ENCODE measurements around the gene CAB39.

CAB39 gene

DNA sequence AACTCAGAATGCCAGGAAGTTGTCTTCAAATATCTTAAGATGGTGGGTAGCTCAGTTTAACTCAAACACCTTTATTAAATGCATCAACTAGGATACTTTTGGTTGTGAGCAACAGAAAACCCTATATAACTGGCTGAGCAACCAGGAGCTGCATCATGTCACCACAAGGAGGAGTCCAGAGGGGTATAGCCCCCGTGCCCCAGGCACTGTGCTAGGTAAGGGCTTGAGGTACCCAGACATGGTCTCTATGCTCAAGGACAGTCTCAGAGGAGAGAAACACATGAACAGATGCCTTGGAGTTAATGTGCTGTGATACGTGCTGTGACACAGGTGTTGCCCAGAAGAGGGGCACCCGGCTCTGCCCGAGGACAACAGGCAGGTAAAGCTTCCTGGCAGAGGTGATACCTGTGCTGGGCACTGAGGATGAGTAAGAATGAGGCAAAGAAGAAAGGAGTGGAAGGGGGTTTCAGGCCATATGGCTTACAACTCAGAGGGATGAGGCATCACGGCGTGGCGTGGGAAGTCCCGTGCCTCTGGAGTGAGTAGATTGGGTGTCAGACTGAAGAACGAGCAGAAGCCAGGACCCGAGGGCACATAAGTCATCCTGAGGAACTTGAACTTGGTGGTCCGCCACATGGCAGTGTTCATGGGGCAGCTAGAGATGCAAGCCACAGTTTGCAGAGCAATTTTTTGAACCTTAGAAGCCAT lies 32.0 kb upstream of the CAB39 start:
- no peak for ATAC-seq

DNA sequence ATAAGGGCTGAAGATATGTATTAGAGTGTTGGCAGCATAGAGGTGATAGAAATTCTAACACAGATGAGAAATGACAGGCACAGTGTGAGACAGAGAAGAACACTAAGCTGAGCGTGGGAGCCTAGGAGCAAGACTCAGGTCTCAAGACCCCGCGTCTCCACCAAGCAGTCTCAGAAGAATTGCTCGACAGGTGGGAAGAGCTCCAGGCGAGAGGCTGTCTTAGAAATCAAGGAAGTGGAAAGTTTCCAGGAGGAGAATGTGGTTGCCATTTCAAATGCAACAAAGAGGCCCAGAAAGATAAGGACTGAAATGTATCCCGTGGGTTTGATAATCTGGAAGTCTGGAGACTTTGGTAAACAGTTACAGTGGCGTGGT lies 31.5 kb upstream of the CAB39 start:
- no peak for ATAC-seq
- TF ChIP-seq CSDC2 (CRISPR knock-in tag; IDR thresholded peaks at IDR 0.05) (no peak), ZNF70 (CRISPR knock-in tag; IDR thresholded peaks at IDR 0.05) (no peak), PPARA (CRISPR knock-in tag; IDR thresholded peaks at IDR 0.05; ENCODE audit: borderline replicate concordance) (no peak)
- TF ChIP-seq, protein P1, sequence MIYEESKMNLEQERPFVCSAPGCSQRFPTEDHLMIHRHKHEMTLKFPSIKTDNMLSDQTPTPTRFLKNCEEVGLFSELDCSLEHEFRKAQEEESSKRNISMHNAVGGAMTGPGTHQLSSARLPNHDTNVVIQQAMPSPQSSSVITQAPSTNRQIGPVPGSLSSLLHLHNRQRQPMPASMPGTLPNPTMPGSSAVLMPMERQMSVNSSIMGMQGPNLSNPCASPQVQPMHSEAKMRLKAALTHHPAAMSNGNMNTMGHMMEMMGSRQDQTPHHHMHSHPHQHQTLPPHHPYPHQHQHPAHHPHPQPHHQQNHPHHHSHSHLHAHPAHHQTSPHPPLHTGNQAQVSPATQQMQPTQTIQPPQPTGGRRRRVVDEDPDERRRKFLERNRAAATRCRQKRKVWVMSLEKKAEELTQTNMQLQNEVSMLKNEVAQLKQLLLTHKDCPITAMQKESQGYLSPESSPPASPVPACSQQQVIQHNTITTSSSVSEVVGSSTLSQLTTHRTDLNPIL (CRISPR knock-in tag; IDR thresholded peaks at IDR 0.05; ENCODE audit: low read depth): no peak

More for the DNA sequence above, 32.0 kb upstream of the CAB39 start:
- TF ChIP-seq, protein P2, sequence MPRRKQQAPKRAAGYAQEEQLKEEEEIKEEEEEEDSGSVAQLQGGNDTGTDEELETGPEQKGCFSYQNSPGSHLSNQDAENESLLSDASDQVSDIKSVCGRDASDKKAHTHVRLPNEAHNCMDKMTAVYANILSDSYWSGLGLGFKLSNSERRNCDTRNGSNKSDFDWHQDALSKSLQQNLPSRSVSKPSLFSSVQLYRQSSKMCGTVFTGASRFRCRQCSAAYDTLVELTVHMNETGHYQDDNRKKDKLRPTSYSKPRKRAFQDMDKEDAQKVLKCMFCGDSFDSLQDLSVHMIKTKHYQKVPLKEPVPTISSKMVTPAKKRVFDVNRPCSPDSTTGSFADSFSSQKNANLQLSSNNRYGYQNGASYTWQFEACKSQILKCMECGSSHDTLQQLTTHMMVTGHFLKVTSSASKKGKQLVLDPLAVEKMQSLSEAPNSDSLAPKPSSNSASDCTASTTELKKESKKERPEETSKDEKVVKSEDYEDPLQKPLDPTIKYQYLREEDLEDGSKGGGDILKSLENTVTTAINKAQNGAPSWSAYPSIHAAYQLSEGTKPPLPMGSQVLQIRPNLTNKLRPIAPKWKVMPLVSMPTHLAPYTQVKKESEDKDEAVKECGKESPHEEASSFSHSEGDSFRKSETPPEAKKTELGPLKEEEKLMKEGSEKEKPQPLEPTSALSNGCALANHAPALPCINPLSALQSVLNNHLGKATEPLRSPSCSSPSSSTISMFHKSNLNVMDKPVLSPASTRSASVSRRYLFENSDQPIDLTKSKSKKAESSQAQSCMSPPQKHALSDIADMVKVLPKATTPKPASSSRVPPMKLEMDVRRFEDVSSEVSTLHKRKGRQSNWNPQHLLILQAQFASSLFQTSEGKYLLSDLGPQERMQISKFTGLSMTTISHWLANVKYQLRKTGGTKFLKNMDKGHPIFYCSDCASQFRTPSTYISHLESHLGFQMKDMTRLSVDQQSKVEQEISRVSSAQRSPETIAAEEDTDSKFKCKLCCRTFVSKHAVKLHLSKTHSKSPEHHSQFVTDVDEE (CRISPR knock-in tag; IDR thresholded peaks at IDR 0.05): no peak

DNA sequence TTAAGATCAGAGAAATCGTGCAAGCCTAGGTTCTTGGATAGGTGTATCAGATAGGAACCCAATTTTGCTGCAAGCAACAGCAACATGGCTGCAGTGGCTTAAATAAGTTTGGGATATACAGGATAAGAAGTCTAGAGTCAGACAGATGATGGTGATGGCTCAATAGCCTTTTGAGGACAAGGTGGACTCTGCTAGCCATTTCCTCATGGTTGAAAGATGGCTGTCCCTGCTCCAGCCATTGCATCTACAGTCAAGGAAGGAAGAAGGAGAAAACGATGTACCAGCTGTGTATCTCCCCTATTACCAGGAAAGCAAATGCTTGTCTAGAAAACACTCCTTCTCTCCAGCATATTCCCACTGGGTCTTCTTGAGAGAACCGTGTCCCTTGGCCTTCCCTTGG lies 30.1 kb upstream of the CAB39 start:
- TF ChIP-seq SNAI2 (CRISPR knock-in tag; IDR thresholded peaks at IDR 0.05) (no peak), CSDC2 (CRISPR knock-in tag; IDR thresholded peaks at IDR 0.05) (no peak)
- ATAC-seq: no peak

DNA sequence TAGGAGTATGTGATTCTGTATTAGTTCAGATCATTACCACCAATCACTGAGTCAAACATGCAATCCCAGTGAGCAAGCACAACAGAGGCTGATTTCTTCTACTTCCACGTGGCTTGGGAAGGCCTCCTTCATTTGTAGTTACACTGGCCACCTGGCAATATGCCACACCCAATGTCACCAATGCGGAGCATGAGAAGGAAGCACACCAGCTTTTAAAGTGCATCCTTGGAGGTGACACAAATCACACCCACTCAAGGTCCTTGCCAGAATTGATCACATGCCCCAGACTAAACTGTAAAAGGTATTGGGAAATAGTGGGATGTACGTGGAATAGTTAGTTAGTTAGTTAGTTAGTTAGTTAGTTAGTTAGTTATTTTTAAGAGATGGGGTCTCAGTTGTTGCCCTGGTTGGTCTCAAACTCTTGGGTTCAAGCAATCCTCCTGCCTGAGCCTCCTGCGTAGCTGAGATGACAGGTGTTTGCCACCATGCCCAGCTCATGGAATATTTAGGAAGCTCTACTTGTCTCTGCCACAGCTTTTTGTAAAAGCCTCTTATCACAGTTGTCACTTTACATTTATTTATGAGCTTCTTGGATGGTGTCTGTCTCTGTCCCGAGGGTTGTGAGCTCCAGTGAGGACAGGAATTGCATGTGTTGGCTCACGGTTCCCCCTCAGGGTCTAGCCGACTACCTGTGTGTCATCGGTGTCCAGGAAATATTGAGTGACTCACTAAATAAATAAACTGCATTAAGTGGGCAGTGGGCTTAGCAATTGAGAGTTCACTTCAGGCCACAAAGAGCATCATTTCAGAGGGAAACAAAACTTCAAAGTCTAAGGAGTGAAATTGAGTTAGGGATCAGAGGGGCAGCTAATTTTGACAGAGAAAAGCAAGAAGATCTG lies 28.1 kb upstream of the CAB39 start:
- peak; percentile 43 for ATAC-seq
- TF ChIP-seq ISL1 (CRISPR knock-in tag; IDR thresholded peaks at IDR 0.05) (no peak), PPARA (CRISPR knock-in tag; IDR thresholded peaks at IDR 0.05; ENCODE audit: borderline replicate concordance) (no peak)
- TF ChIP-seq, protein P1 (CRISPR knock-in tag; IDR thresholded peaks at IDR 0.05; ENCODE audit: low read depth): no peak

DNA sequence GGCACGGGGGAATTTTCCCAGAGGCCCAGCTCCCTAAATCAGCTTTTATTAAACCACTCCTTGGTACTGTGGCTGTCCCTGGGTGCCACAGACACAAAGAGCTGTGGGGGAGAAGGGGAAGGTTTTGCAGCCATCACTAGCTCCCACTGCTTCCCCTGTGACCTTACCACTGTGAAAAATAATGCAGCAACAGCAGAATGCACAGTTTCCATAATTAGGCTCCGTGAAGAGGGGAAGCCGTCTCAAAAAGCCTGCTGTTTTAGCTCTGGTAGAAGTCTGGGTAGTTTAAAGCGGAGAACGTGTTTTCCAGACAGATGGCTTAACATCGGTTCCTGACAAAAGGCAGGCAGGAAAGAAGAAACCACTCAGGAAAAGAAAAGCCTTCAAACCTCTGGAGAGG lies 27.5 kb upstream of the CAB39 start:
- TF ChIP-seq CSDC2 (CRISPR knock-in tag; IDR thresholded peaks at IDR 0.05) (no peak), BACH2 (CRISPR knock-in tag; IDR thresholded peaks at IDR 0.05; ENCODE audit: borderline replicate concordance) (no peak), ZC3H10 (CRISPR knock-in tag; IDR thresholded peaks at IDR 0.05) (no peak), ZNF565 (CRISPR knock-in tag; conservative IDR thresholded peaks at IDR 0.05; ENCODE audit: low read depth) (no peak)
- TF ChIP-seq, protein P3, sequence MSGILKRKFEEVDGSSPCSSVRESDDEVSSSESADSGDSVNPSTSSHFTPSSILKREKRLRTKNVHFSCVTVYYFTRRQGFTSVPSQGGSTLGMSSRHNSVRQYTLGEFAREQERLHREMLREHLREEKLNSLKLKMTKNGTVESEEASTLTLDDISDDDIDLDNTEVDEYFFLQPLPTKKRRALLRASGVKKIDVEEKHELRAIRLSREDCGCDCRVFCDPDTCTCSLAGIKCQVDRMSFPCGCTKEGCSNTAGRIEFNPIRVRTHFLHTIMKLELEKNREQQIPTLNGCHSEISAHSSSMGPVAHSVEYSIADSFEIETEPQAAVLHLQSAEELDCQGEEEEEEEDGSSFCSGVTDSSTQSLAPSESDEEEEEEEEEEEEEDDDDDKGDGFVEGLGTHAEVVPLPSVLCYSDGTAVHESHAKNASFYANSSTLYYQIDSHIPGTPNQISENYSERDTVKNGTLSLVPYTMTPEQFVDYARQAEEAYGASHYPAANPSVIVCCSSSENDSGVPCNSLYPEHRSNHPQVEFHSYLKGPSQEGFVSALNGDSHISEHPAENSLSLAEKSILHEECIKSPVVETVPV (CRISPR knock-in tag; IDR thresholded peaks at IDR 0.05): no peak
- TF ChIP-seq, protein P2 (CRISPR knock-in tag; IDR thresholded peaks at IDR 0.05): no peak
- ATAC-seq: peak; percentile 33

Data from SK-N-SH treated with all-trans-retinoic acid at 6 μM for 48 hours (cell line).